HG03135 (cell line): Measurements from ENCODE around the gene PCSK7.
"Not testable (repeated sequence)": the region's sequence is repeated elsewhere in the genome, so short reads cannot be mapped to it uniquely, and the experiment has no call there.

Source experiments
- ATAC-seq: cut with Tn5 transposase; IDR thresholded peaks from one replicate; pipeline ENCODE4 v1.9.1; 2021; ENCODE audit warnings: mild to moderate bottlenecking, moderate library complexity; ENCODE audit not compliant: unreplicated experiment

The PCSK7 gene

GRCh38 chr11:117218133-117218915 is 13.5 kb downstream of the PCSK7 start:
- ATAC-seq, result no peak

GRCh38 chr11:117217141-117218084 is 14.5 kb downstream of the PCSK7 start:
- no peak for ATAC-seq

DNA sequence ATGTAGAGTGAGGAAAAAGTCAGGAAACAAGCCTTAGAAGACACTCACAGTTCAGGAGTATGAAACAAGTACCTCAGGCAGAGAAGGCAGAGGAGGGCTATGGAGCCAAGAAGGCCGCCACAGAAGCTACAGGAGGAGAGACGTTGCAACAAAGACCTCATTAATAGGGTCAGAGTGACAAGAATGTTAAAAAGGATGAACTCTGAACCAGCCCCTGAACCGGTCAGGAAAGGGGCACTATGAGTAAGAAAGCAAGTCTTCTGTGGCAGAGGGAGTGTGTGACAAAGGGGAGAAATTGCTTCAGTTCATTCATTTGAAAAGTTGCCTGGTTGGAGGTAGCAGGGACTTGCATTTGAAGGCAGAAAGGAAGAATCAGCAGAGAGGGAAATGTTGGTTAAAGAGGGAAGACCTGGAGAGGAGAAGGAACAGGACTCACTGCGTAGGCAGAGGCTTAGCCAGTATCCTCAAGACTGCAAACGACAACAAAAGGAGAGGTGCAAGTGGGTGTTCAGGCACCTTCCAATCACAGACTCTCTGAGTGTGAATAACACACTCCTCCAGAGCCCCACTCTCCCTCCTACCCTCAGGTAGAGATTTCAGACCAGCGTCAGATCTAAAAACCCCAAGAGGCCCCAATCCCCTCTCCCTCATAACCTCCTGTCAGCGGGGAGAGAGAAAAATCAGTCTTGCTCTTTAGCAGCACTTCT is 17.3 kb downstream of the PCSK7 start:
- no peak for ATAC-seq

- ATAC-seq, result no peak
Measured at GRCh38 chr11:117212697-117213355, 19.0 kb downstream of the PCSK7 start.

- ATAC-seq, result no peak
Measured at GRCh38 chr11:117210620-117211019, 21.3 kb downstream of the PCSK7 start.

DNA sequence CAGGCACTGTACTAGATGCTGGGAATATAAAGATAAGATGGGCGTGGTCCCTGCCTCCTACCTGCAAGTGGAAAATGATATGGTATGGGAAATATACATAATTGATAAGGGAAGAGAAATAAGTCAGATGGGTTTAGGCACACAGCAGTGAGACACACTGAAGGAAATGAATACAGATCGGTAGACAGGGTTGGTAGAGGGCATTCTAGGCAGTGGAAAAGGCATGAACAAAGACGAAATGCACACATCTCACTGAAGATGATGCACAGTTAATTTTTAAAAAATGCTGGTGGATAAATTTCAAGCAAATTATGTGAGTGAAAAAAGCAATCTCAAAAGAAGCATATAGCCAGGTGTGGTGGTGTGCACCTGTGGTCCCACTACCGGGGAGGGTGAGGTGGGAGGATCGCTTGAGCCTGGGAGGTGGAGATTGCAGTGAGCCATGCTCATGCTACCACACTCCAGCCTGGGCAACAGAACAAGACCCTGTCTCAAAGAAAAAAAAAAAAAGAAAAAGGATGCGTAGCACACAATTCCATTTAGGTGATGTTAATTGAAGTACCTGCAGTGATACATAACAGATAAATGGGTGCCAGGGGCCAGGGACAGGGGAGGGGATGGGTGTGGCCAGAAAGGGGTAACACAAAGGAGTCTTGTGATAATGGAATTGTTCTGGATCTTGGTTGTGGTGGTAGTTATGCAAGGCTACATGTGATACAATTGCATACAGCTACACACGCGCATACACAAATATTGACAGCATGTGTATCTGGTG is 22.3 kb downstream of the PCSK7 start:
- ATAC-seq, result not testable (repeated sequence)

GRCh38 chr11:117208710-117209109 is 23.2 kb downstream of the PCSK7 start:
- ATAC-seq, result not testable (repeated sequence)

GRCh38 chr11:117207481-117207880 is 24.4 kb downstream of the PCSK7 start:
- not testable (repeated sequence) for ATAC-seq

DNA sequence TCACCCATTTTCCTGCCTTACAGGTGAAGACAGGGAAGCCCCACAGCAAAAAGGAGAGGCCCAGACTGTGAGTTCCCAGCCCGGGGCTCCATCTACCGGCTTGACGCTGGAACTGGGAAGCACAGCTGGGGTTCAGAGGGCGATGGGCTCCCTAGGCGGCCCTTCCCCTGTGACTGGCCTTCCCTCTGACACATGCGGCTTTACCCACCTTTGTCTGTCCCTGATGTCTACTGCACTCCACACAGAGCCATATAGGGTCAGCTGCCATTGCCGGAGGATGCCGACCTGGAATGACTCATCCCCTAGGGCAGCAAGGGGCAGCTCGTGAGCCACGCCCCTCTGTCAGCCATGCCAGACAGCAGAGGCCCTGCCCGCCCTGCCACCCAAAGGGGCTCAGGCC is 25.0 kb downstream of the PCSK7 start:
- ATAC-seq, result not testable (repeated sequence)

GRCh38 chr11:117206111-117206510 is 25.8 kb downstream of the PCSK7 start:
- ATAC-seq, result not testable (repeated sequence)

- no peak for ATAC-seq
Measured at GRCh38 chr11:117205211-117205818, 26.6 kb downstream of the PCSK7 start.

DNA sequence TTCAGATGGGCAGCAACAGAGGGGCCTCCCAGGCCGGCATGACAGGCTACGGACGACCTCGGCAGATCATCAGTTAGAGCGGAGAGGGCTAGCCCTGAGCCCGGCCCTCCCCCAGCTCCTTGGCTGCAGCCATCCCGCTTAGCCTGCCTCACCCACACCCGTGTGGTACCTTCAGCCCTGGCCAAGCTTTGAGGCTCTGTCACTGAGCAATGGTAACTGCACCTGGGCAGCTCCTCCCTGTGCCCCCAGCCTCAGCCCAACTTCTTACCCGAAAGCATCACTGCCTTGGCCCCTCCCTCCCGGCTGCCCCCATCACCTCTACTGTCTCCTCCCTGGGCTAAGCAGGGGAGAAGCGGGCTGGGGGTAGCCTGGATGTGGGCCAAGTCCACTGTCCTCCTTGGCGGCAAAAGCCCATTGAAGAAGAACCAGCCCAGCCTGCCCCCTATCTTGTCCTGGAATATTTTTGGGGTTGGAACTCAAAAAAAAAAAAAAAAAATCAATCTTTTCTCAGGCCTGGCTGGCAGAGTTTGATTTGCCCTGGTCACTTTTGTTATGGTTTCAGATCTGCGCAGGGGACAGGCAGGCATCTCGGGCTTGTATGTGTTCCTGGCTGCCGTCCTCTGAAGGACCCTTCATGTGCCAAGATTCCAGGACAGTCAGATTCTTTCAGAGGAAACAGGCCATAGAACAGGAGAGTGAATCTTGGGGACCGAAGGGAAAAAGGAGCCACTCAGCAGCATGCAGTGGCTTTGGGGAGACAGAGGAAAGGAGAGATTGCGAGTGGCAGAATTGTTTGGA is 27.4 kb downstream of the PCSK7 start:
- no peak for ATAC-seq

DNA sequence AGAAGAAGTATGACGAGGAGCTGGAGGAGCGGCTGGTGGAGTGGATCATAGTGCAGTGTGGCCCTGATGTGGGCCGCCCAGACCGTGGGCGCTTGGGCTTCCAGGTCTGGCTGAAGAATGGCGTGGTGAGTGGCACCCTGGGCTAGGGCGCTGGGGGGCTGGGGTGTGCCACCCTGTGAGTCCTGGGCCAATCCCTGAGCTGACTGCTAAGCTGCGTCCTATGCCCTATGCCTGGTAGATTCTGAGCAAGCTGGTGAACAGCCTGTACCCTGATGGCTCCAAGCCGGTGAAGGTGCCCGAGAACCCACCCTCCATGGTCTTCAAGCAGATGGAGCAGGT is 28.8 kb downstream of the PCSK7 start:
- ATAC-seq, result no peak

- no peak for ATAC-seq
Measured at GRCh38 chr11:117202386-117203068, 29.3 kb downstream of the PCSK7 start.

GRCh38 chr11:117201658-117202305 is 30.1 kb downstream of the PCSK7 start:
- ATAC-seq, result no peak

- no peak for ATAC-seq
Measured at GRCh38 chr11:117200813-117201657, 30.8 kb downstream of the PCSK7 start.
